ENCODE results near the gene NEMP2. TPM values are rescaled to one million over a fixed set of nuclear protein-coding genes. Genes with fewer than 3 reads are reported as not detected.

NEMP2 gene
- total RNA-seq, 1 donor from 2014 or later: 0.43 TPM

DNA sequence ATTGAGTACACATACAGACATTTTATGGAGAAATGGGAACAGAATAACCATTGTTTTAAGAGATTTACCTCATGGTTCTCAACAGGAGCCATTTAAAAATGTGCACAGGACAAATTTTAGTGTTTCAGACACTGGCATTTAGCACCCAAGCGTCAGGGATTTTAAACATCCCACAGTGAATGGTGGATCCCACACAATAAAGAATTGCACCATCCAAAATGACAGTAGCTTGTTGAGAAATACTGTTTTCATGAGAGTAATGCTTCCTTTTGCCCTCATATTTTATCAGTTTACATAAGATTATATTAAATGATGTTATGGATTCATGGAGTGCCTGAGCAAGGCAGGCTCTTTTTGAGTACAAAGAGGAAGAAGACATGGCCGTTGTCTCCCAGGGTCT, 72.3 kb downstream of the NEMP2 start:
- DNase-seq (ENCODE audit: low spot score in 2 of 2): no peak
- H3K4me3 ChIP-seq: no peak overlapping the region
- no peaks in the 10 kb centered on the region for H3K36me3 ChIP-seq
- H3K9me3 ChIP-seq: no peaks in the 10 kb centered on the region
- TF ChIP-seq, protein P1, sequence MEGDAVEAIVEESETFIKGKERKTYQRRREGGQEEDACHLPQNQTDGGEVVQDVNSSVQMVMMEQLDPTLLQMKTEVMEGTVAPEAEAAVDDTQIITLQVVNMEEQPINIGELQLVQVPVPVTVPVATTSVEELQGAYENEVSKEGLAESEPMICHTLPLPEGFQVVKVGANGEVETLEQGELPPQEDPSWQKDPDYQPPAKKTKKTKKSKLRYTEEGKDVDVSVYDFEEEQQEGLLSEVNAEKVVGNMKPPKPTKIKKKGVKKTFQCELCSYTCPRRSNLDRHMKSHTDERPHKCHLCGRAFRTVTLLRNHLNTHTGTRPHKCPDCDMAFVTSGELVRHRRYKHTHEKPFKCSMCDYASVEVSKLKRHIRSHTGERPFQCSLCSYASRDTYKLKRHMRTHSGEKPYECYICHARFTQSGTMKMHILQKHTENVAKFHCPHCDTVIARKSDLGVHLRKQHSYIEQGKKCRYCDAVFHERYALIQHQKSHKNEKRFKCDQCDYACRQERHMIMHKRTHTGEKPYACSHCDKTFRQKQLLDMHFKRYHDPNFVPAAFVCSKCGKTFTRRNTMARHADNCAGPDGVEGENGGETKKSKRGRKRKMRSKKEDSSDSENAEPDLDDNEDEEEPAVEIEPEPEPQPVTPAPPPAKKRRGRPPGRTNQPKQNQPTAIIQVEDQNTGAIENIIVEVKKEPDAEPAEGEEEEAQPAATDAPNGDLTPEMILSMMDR (IDR thresholded peaks at IDR 0.05): no peak
- no peaks in the 10 kb centered on the region for H3K4me1 ChIP-seq
- H3K27ac ChIP-seq: no peak overlapping the region
- H3K27me3 ChIP-seq: no peaks in the 10 kb centered on the region
- intact Hi-C loops (cut with DNase I): no loop called here

GRCh38 chr2:190460487-190460886, 74.0 kb downstream of the NEMP2 start:
- no peak overlapping the region for H3K4me3 ChIP-seq
- DNase-seq (ENCODE audit: low spot score in 2 of 2): no peak

DNA sequence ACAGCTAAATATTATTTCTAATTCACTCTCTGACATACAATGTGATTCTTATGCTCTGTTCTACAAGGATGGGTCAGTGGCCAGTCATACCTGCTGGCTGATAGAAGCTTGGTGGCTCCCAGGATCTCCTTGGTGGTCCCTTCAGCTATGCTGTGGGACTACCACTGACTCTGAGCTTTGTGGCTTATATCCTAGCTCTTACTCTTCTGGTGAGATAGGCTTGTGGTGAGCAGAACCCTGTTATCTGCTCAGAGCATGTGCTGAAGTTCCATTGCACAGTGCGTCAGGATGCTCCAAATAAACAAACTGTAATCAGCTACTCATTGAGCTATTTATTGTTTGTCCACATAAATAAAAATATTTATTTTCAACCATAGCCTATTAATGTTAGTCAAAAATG, 74.6 kb downstream of the NEMP2 start:
- no peaks in the 10 kb centered on the region for H3K27me3 ChIP-seq
- H3K9me3 ChIP-seq: no peaks in the 10 kb centered on the region
- TF ChIP-seq, protein P1 (IDR thresholded peaks at IDR 0.05): no peak
- no peak overlapping the region for H3K27ac ChIP-seq
- no peak for DNase-seq (ENCODE audit: low spot score in 2 of 2)
- no peak overlapping the region for H3K4me3 ChIP-seq
- intact Hi-C loops (cut with DNase I): no loop called here
- no peaks in the 10 kb centered on the region for H3K4me1 ChIP-seq
- H3K36me3 ChIP-seq: no peaks in the 10 kb centered on the region

More at GRCh38 chr2:190460487-190460886, 74.0 kb downstream of the NEMP2 start:
- Histone ChIP-seq H3K4me1 (no peaks in the 10 kb centered on the region), H3K27ac (no peak overlapping the region), H3K27me3 (no peaks in the 10 kb centered on the region), H3K36me3 (no peaks in the 10 kb centered on the region), H3K9me3 (no peaks in the 10 kb centered on the region)
- intact Hi-C loops (cut with DNase I): no loop called here
- TF ChIP-seq, protein P1 (IDR thresholded peaks at IDR 0.05): no peak

DNA sequence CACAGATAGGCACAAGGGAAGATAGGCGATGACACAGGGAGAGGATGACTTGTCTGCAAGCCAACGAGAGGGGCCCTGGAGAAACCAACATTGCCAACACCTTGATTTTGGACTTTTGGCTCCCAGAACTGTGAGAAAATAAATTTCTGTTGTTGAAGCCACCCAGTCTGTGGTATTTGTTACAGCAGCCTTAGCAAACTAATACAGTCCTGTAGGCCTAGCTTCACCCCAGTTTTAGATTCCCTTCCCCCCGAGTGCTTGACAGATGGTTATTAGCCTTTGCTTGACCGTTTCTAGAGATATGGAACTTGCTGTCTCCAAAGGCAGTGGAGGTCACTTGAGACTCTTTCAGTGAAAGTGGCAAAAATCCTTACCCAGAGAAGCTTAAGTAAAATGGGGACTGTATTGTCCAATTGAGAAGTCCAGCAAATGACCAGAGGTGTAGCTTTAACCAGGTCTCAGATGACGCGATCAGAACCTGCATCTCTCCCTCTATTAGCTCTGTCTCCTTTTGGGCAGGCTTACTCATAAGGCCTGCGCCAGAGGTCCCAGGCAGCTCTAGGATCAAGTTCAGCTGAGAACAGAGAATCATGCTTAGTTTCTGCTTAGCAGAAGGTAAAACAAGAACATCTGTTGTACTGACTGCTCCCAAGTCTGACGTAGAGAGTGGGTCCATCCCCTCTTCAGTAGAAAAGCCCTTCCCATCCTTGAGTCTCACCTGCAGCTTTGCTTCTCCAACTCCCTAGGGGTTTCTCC, 76.0 kb downstream of the NEMP2 start:
- H3K4me1 ChIP-seq: no peaks in the 10 kb centered on the region
- H3K36me3 ChIP-seq: no peaks in the 10 kb centered on the region
- no peak for DNase-seq (ENCODE audit: low spot score in 2 of 2)
- no peak overlapping the region for H3K4me3 ChIP-seq
- TF ChIP-seq, protein P1 (IDR thresholded peaks at IDR 0.05): no peak
- no peaks in the 10 kb centered on the region for H3K9me3 ChIP-seq
- no peaks in the 10 kb centered on the region for H3K27me3 ChIP-seq
- no peak overlapping the region for H3K27ac ChIP-seq
- intact Hi-C loops (cut with DNase I): no loop called here

- Histone ChIP-seq H3K27ac (no peak overlapping the region), H3K27me3 (no peaks in the 10 kb centered on the region), H3K9me3 (no peaks in the 10 kb centered on the region), H3K36me3 (no peaks in the 10 kb centered on the region), H3K4me1 (no peaks in the 10 kb centered on the region), H3K4me3 (no peak overlapping the region)
- intact Hi-C loops (cut with DNase I): no loop called here
- TF ChIP-seq, protein P1 (IDR thresholded peaks at IDR 0.05): no peak
- DNase-seq (ENCODE audit: low spot score in 2 of 2): no peak
These were observed 77.3 kb downstream of the NEMP2 start for GRCh38 chr2:190457256-190457655.
